HCT116 (cell line): Measurements from ENCODE around the gene HOXA1. TPM values are rescaled to one million over a fixed set of nuclear protein-coding genes. Genes with fewer than 3 reads are reported as not detected.

Experiments used
- ATAC-seq: fragments of 200-7000 bp; cut with Tn5 transposase; 2 replicates; pipeline ENCODE4 v1.9.1; 2020; ENCODE audit warnings: mild to moderate bottlenecking, moderate library complexity
- BruUV-seq: library from RNA; stranded (reverse); fragments of 400-500 nt; replicated peaks from 2 replicates; lab custom pipeline; 2021; lab: Mats Ljungman, UMichigan
- CTCF ChIA-PET: fragments of 300-600 bp; sonication (Branson Sonifier 250); formaldehyde crosslinking; loops from one replicate; lab custom pipeline; 2021; ENCODE audit warnings: antibody characterized with exemption; lab: Charles Lee
- POLR2A ChIA-PET: fragments of 300-600, 350-600 bp; sonication (Branson Sonifier 250); formaldehyde crosslinking; loops from one replicate; lab custom pipeline; 2021; ENCODE audit warnings: antibody characterized with exemption; lab: Charles Lee
- RAD21 ChIA-PET, 2 experiments: fragments of 300-600 bp; sonication (Branson Sonifier 250); formaldehyde crosslinking; loops; one replicate each; lab custom pipeline; 2023; ENCODE audit warnings: low total read pairs in 2 of 2; ENCODE audit not compliant: uncharacterized antibody in 2 of 2, unreplicated experiment in 2 of 2, low non-redundant PET in 1 of 2; lab: Charles Lee
- DNase-seq: peaks from one replicate; pipeline ENCODE4 v3.0.0-alpha.2; 2010; ENCODE audit warnings: low read depth, low spot score
- H2AFZ ChIP-seq: fragments of 200-600 bp; shearing (Covaris generic), sonication (generic); 2 replicates; pipeline ENCODE4 v1.6.1; 2017; ENCODE audit warnings: low read depth, mixed run types, mixed read lengths, antibody characterized with exemption, low read length; ENCODE audit not compliant: poor library complexity, severe bottlenecking
- H3K27ac ChIP-seq: 2 replicates; pipeline ENCODE4 v1.5.1; 2012; ENCODE audit warnings: low read depth, low read length
- H3K27me3 ChIP-seq: fragments of 200-600 bp; sonication (generic); 2 replicates; pipeline ENCODE4 v1.6.1; 2016; ENCODE audit warnings: mixed run types, low read length, mixed read lengths; ENCODE audit not compliant: insufficient read depth
- H3K36me3 ChIP-seq, 2 experiments: fragments of 200-500 bp in 1 of 2; fragments of 200-600 bp in 1 of 2; sonication (Bioruptor generic) in 1 of 2; sonication (generic) in 1 of 2; 2 replicates each; pipeline versions ENCODE4 v1.5.1 to v1.6.1; 2014 to 2016; ENCODE audit warnings: low read length in 2 of 2, inconsistent platforms in 1 of 2, mixed read lengths in 1 of 2, mixed run types in 1 of 2; ENCODE audit not compliant: insufficient read depth in 2 of 2, control insufficient read depth in 1 of 2
- H3K4me1 ChIP-seq, 2 experiments: fragments of 200-600 bp in 1 of 2; sonication (generic) in 1 of 2; 2 replicates each; pipeline versions ENCODE4 v1.5.1 to v1.6.1; 2012 to 2017; ENCODE audit warnings: low read length in 2 of 2, inconsistent platforms in 1 of 2, mild to moderate bottlenecking in 1 of 2, mixed read lengths in 1 of 2, mixed run types in 1 of 2, moderate library complexity in 1 of 2; ENCODE audit not compliant: insufficient read depth in 2 of 2, control insufficient read depth in 1 of 2
- H3K4me2 ChIP-seq: fragments of 200-600 bp; sonication (generic); 2 replicates; pipeline ENCODE4 v1.6.1; 2017; ENCODE audit warnings: mixed run types, low read length, mixed read lengths
- H3K4me3 ChIP-seq, 2 experiments: fragments of 200-600 bp in 1 of 2; sonication (generic) in 1 of 2; replicated peaks in 1 of 2; 2 replicates each; pipeline ENCODE4 v1.5.1; 2011 to 2016; ENCODE audit warnings: low read length in 2 of 2, control low read depth in 1 of 2, low read depth in 1 of 2, mild to moderate bottlenecking in 1 of 2, mixed read lengths in 1 of 2, mixed run types in 1 of 2
- H3K79me2 ChIP-seq: fragments of 200-600 bp; sonication (generic); 2 replicates; pipeline ENCODE4 v1.6.1; 2017; ENCODE audit warnings: mild to moderate bottlenecking, mixed run types, low read length, moderate library complexity, mixed read lengths; ENCODE audit not compliant: insufficient read depth
- H3K9ac ChIP-seq: fragments of 200-600 bp; sonication (generic); 2 replicates; pipeline ENCODE4 v1.6.1; 2016; ENCODE audit warnings: low read length, mixed read lengths
- H3K9me2 ChIP-seq: fragments of 200-600 bp; sonication (generic), shearing (Covaris generic); 2 replicates; pipeline ENCODE4 v1.6.1; 2017; ENCODE audit warnings: mixed run types, mild to moderate bottlenecking, moderate library complexity; ENCODE audit not compliant: insufficient read depth
- H3K9me3 ChIP-seq, 2 experiments: fragments of 200-500 bp in 1 of 2; fragments of 200-600 bp in 1 of 2; sonication (Bioruptor generic) in 1 of 2; sonication (generic) in 1 of 2; 2 replicates each; pipeline ENCODE4 v1.6.1; 2014 to 2017; ENCODE audit warnings: low read length in 2 of 2, mixed read lengths in 2 of 2, inconsistent platforms in 1 of 2, low read depth in 1 of 2, mild to moderate bottlenecking in 1 of 2, mixed run types in 1 of 2, moderate library complexity in 1 of 2; ENCODE audit not compliant: control insufficient read depth in 1 of 2, insufficient read depth in 1 of 2
- H4K20me1 ChIP-seq: fragments of 200-600 bp; sonication (generic), shearing (Covaris generic); 2 replicates; pipeline ENCODE4 v1.6.1; 2017; ENCODE audit warnings: mixed run types, mild to moderate bottlenecking, moderate library complexity; ENCODE audit not compliant: insufficient read depth
- CBX3 ChIP-seq: IDR thresholded peaks from 2 replicates; pipeline ENCODE4 v1.6.1; 2012; ENCODE audit warnings: low read depth
- EGR1 ChIP-seq: IDR thresholded peaks from 2 replicates; pipeline ENCODE4 v1.6.1; 2012; ENCODE audit warnings: low read depth
- ELF1 ChIP-seq: IDR thresholded peaks from 2 replicates; pipeline ENCODE4 v1.6.1; 2012; ENCODE audit warnings: low read depth, borderline replicate concordance
- EZH2 ChIP-seq: fragments of 200-600 bp; sonication (generic); IDR thresholded peaks from 2 replicates; pipeline ENCODE4 v1.6.1; 2017; ENCODE audit warnings: antibody characterized with exemption, mixed run types
- EZH2phosphoT487 ChIP-seq: fragments of 200-600 bp; IDR thresholded peaks from 2 replicates; pipeline ENCODE4 v1.6.1; 2018; ENCODE audit warnings: antibody characterized with exemption, borderline replicate concordance
- FOSL1 ChIP-seq: IDR thresholded peaks from 2 replicates; pipeline ENCODE4 v1.6.1; 2012; ENCODE audit warnings: low read depth
- JUND ChIP-seq: IDR thresholded peaks from 2 replicates; pipeline ENCODE4 v1.6.1; 2012
- POLR2AphosphoS5 ChIP-seq: IDR thresholded peaks from 2 replicates; pipeline ENCODE4 v1.6.1; 2011; ENCODE audit warnings: mild to moderate bottlenecking, low read depth, low read length, moderate library complexity
- SP1 ChIP-seq: IDR thresholded peaks from 2 replicates; pipeline ENCODE4 v1.6.1; 2012; ENCODE audit warnings: low read depth
- TCF7L2 ChIP-seq: IDR thresholded peaks from 2 replicates; pipeline ENCODE4 v1.7.0; 2011; ENCODE audit warnings: borderline replicate concordance, inconsistent platforms; ENCODE audit not compliant: insufficient read depth, insufficient read length; ENCODE audit errors: extremely low read depth
- YY1 ChIP-seq: IDR thresholded peaks from 2 replicates; pipeline ENCODE4 v1.6.1; 2011; ENCODE audit warnings: low read length, low read depth, moderate library complexity, mild to moderate bottlenecking; ENCODE audit not compliant: insufficient replicate concordance; ENCODE audit errors: extremely low read depth
- ZFX ChIP-seq: fragments of 450-650 bp; IDR thresholded peaks from 2 replicates; pipeline ENCODE4 v1.6.1; 2017
- intact Hi-C: fragments of 100-400 bp; cut with micrococcal nuclease; formaldehyde crosslinking; loops from 2 replicates; pipeline ENCODE4 v1.10.0; 2022
- total RNA-seq: library from RNA; stranded (reverse); gene quantifications from one replicate; pipeline ENCODE4 v1.2.1, GENCODE V29; 2021; ENCODE audit not compliant: unreplicated experiment
- TF ChIP-seq, protein P1 (sequence below): IDR thresholded peaks from 2 replicates; pipeline ENCODE4 v1.6.1; 2011; ENCODE audit warnings: mild to moderate bottlenecking, low read length, moderate library complexity; ENCODE audit not compliant: insufficient replicate concordance; ENCODE audit errors: extremely low read depth
- TF ChIP-seq, protein P2 (sequence below): IDR thresholded peaks from 2 replicates; pipeline ENCODE4 v1.6.1; 2012
- TF ChIP-seq, protein P3 (sequence below), 3 experiments: fragments of 200-600 bp in 1 of 3; sonication (generic) in 1 of 3; IDR thresholded peaks in 2 of 3; conservative IDR thresholded peaks in 1 of 3; 2 replicates each; pipeline ENCODE4 v1.5.1; 2012 to 2017; ENCODE audit warnings: low read depth in 2 of 3, low read length in 2 of 3, antibody characterized with exemption in 1 of 3, borderline replicate concordance in 1 of 3, control low read depth in 1 of 3, mild to moderate bottlenecking in 1 of 3, mixed read lengths in 1 of 3, mixed run types in 1 of 3, moderate library complexity in 1 of 3; ENCODE audit not compliant: insufficient read depth in 1 of 3
- TF ChIP-seq, protein P4 (sequence below): IDR thresholded peaks from 2 replicates; pipeline ENCODE4 v1.6.1; 2012; ENCODE audit warnings: low read depth
- TF ChIP-seq, protein P5 (sequence below): IDR thresholded peaks from 2 replicates; pipeline ENCODE4 v1.6.1; 2012

HOXA1 gene
- total RNA-seq, 1 experiment from 2014 or later, result 2.8 TPM

DNA sequence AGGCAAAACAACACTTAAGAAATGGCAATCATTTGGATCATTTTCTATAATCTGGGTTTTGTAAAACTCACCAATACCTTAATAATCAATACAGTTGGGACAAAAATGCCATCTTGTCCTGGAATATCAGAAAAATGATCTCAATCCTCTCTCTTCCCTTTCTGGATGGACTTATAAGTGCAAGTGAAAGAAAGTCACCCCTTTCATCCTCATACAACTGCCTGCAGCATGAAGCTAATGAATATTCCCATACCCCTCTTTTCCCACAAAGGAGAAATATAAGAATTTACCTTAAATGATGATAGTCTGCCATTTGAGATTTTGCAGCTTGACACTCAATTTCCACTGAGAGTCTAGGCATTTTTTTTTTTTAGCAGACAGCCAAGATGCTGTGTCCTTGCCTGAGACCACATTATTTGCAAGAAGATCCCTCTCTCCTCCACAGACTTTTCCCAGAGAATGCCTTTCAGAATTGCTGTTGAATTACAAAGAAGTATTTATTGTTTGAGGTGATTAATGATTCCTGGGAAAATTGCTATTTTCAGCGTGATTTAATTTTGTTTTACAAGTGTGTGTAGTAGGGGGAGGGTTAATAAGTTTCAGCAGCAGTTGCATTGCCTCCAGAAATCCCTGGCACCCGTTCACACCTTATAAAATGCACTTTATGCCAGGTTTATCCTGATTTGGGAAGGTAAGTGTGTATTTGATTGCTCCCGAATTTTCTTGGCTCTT lies 31.0 kb upstream of the HOXA1 start:
- no peaks in the 10 kb centered on the region for H3K36me3 ChIP-seq
- H3K4me2 ChIP-seq, result no peak overlapping the region
- peaks cover 32% of the 10 kb centered on the region for H3K27me3 ChIP-seq
- intact Hi-C loops, result no loop called here
- DNase-seq (no peak), ATAC-seq (no peak)
- H4K20me1 ChIP-seq, result no peaks in the 10 kb centered on the region
- no peak overlapping the region for H3K27ac ChIP-seq
- no peak overlapping the region for H3K9ac ChIP-seq
- peaks cover 26 to 70% of the 10 kb centered on the region in 2 experiments for H3K4me1 ChIP-seq
- RAD21 ChIA-PET, result no interaction called here
- CTCF ChIA-PET, result no interaction called here
- no peaks in the 10 kb centered on the region for H3K9me2 ChIP-seq
- H3K9me3 ChIP-seq, result no peaks in the 10 kb centered on the region
- no TSS peak for BruUV-seq
- no peaks in the 10 kb centered on the region for H3K79me2 ChIP-seq
- no peak overlapping the region for H2AFZ ChIP-seq
- POLR2A ChIA-PET, result no interaction called here
- TF ChIP-seq, protein P1, sequence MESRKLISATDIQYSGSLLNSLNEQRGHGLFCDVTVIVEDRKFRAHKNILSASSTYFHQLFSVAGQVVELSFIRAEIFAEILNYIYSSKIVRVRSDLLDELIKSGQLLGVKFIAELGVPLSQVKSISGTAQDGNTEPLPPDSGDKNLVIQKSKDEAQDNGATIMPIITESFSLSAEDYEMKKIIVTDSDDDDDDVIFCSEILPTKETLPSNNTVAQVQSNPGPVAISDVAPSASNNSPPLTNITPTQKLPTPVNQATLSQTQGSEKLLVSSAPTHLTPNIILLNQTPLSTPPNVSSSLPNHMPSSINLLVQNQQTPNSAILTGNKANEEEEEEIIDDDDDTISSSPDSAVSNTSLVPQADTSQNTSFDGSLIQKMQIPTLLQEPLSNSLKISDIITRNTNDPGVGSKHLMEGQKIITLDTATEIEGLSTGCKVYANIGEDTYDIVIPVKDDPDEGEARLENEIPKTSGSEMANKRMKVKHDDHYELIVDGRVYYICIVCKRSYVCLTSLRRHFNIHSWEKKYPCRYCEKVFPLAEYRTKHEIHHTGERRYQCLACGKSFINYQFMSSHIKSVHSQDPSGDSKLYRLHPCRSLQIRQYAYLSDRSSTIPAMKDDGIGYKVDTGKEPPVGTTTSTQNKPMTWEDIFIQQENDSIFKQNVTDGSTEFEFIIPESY, result no peak
- TF ChIP-seq, protein P2, sequence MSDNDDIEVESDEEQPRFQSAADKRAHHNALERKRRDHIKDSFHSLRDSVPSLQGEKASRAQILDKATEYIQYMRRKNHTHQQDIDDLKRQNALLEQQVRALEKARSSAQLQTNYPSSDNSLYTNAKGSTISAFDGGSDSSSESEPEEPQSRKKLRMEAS, result no peak
- TF ChIP-seq EZH2 (no peak), POLR2AphosphoS5 (no peak), ELF1 (no peak), EGR1 (no peak), JUND (no peak), TCF7L2 (no peak), CBX3 (no peak), SP1 (no peak), ZFX (no peak), YY1 (no peak), FOSL1 (no peak), EZH2phosphoT487 (no peak)
- TF ChIP-seq, protein P3, sequence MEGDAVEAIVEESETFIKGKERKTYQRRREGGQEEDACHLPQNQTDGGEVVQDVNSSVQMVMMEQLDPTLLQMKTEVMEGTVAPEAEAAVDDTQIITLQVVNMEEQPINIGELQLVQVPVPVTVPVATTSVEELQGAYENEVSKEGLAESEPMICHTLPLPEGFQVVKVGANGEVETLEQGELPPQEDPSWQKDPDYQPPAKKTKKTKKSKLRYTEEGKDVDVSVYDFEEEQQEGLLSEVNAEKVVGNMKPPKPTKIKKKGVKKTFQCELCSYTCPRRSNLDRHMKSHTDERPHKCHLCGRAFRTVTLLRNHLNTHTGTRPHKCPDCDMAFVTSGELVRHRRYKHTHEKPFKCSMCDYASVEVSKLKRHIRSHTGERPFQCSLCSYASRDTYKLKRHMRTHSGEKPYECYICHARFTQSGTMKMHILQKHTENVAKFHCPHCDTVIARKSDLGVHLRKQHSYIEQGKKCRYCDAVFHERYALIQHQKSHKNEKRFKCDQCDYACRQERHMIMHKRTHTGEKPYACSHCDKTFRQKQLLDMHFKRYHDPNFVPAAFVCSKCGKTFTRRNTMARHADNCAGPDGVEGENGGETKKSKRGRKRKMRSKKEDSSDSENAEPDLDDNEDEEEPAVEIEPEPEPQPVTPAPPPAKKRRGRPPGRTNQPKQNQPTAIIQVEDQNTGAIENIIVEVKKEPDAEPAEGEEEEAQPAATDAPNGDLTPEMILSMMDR (IDR thresholded peaks at IDR 0.05 in 2 of 3, conservative IDR thresholded peaks at IDR 0.05 in 1 of 3; ENCODE audit: borderline replicate concordance in 1 of 3, insufficient read depth in 1 of 3, low read depth in 2 of 3, low read length in 2 of 3), result no peak
- TF ChIP-seq, protein P4, sequence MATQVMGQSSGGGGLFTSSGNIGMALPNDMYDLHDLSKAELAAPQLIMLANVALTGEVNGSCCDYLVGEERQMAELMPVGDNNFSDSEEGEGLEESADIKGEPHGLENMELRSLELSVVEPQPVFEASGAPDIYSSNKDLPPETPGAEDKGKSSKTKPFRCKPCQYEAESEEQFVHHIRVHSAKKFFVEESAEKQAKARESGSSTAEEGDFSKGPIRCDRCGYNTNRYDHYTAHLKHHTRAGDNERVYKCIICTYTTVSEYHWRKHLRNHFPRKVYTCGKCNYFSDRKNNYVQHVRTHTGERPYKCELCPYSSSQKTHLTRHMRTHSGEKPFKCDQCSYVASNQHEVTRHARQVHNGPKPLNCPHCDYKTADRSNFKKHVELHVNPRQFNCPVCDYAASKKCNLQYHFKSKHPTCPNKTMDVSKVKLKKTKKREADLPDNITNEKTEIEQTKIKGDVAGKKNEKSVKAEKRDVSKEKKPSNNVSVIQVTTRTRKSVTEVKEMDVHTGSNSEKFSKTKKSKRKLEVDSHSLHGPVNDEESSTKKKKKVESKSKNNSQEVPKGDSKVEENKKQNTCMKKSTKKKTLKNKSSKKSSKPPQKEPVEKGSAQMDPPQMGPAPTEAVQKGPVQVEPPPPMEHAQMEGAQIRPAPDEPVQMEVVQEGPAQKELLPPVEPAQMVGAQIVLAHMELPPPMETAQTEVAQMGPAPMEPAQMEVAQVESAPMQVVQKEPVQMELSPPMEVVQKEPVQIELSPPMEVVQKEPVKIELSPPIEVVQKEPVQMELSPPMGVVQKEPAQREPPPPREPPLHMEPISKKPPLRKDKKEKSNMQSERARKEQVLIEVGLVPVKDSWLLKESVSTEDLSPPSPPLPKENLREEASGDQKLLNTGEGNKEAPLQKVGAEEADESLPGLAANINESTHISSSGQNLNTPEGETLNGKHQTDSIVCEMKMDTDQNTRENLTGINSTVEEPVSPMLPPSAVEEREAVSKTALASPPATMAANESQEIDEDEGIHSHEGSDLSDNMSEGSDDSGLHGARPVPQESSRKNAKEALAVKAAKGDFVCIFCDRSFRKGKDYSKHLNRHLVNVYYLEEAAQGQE, result no peak
- TF ChIP-seq, protein P5, sequence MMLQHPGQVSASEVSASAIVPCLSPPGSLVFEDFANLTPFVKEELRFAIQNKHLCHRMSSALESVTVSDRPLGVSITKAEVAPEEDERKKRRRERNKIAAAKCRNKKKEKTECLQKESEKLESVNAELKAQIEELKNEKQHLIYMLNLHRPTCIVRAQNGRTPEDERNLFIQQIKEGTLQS, result no peak
- H3K4me3 ChIP-seq, result no peak overlapping the region
